PC-9 (cell line): ENCODE results near the gene PIP4P1. TPM values are rescaled to one million over a fixed set of nuclear protein-coding genes. Genes with fewer than 3 reads are reported as not detected.

ENCODE experiments used
- BruUV-seq: library from RNA; stranded (reverse); fragments of 400-500 nt; replicated peaks from 2 replicates; lab custom pipeline; 2021; lab: Mats Ljungman, UMichigan
- CTCF ChIA-PET: fragments of 300-600 bp; sonication (Branson Sonifier 250); formaldehyde crosslinking; loops from one replicate; lab custom pipeline; 2022; ENCODE audit warnings: antibody characterized with exemption; lab: Charles Lee
- POLR2A ChIA-PET: fragments of 300-600 bp; sonication (Branson Sonifier 250); formaldehyde crosslinking; loops from one replicate; lab custom pipeline; 2022; ENCODE audit warnings: antibody characterized with exemption; ENCODE audit not compliant: unreplicated experiment; lab: Charles Lee
- DNase-seq, 2 experiments: peaks; one replicate each; pipeline versions ENCODE4 v3.0.0 to v3.0.0-alpha.2; 2015 to 2022; ENCODE audit warnings: mixed read lengths in 1 of 2
- H2AFZ ChIP-seq: fragments of 200-600 bp; sonication (generic); 2 replicates; pipeline ENCODE4 v1.8.1; 2017; ENCODE audit warnings: antibody characterized with exemption
- H3F3A ChIP-seq: fragments of 200-600 bp; sonication (generic); 2 replicates; pipeline ENCODE4 v1.8.1; 2017; ENCODE audit warnings: antibody characterized with exemption, mild to moderate bottlenecking, low read depth; ENCODE audit not compliant: insufficient read depth
- H3K27ac ChIP-seq: fragments of 200-600 bp; sonication (generic); 2 replicates; pipeline ENCODE4 v1.6.1; 2016; ENCODE audit warnings: mixed run types
- H3K27me3 ChIP-seq: fragments of 200-600 bp; sonication (generic); 2 replicates; pipeline ENCODE4 v1.6.1; 2016; ENCODE audit warnings: low read depth, mixed run types; ENCODE audit not compliant: insufficient read depth
- H3K36me3 ChIP-seq: fragments of 200-600 bp; sonication (generic); 2 replicates; pipeline ENCODE4 v1.6.1; 2016; ENCODE audit warnings: low read depth, mixed run types
- H3K4me1 ChIP-seq: fragments of 200-600 bp; sonication (generic); replicated peaks from 2 replicates; pipeline ENCODE4 v1.6.1; 2016; ENCODE audit warnings: mixed run types; ENCODE audit not compliant: insufficient read depth
- H3K4me2 ChIP-seq: fragments of 200-600 bp; sonication (generic); 2 replicates; pipeline ENCODE4 v1.6.1; 2017; ENCODE audit warnings: mixed run types
- H3K4me3 ChIP-seq: fragments of 200-600 bp; sonication (generic); 2 replicates; pipeline ENCODE4 v1.6.1; 2016; ENCODE audit warnings: mixed run types
- H3K79me2 ChIP-seq: fragments of 200-600 bp; sonication (generic); 2 replicates; pipeline ENCODE4 v1.6.1; 2017; ENCODE audit warnings: low read depth, mixed run types
- H3K9me2 ChIP-seq: fragments of 200-600 bp; sonication (generic); 2 replicates; pipeline ENCODE4 v1.8.1; 2017; ENCODE audit warnings: mild to moderate bottlenecking; ENCODE audit not compliant: insufficient read depth
- H3K9me3 ChIP-seq: fragments of 200-600 bp; sonication (generic); 2 replicates; pipeline ENCODE4 v1.8.1; 2016; ENCODE audit warnings: low read depth; ENCODE audit not compliant: insufficient read depth
- H4K20me1 ChIP-seq: fragments of 200-600 bp; sonication (generic); 2 replicates; pipeline ENCODE4 v1.8.1; 2017; ENCODE audit not compliant: insufficient read depth
- CTCF ChIP-seq: fragments of 200-600 bp; sonication (generic); conservative IDR thresholded peaks from 2 replicates; pipeline ENCODE4 v1.6.1; 2017; ENCODE audit warnings: mixed run types, antibody characterized with exemption, mild to moderate bottlenecking, moderate library complexity
- EZH2 ChIP-seq: fragments of 200-600 bp; sonication (generic); IDR thresholded peaks from 2 replicates; pipeline ENCODE4 v1.8.0; 2017; ENCODE audit warnings: antibody characterized with exemption, low read depth
- intact Hi-C: fragments of 100-400 bp; cut with micrococcal nuclease; formaldehyde crosslinking; loops from one replicate; pipeline ENCODE4 v1.10.0; 2022; ENCODE audit not compliant: unreplicated experiment
- total RNA-seq: library from RNA; stranded (reverse); gene quantifications from 2 replicates; pipeline ENCODE4 v1.2.3, GENCODE V29; 2021

Gene PIP4P1
- total RNA-seq, 1 experiment from 2014 or later, result 20.1 TPM

GRCh38 chr14:20428010-20428365 lies 33.2 kb downstream of the PIP4P1 start:
- Histone ChIP-seq H3K27me3 (no peaks in the 10 kb centered on the region), H3K9me2 (no peaks in the 10 kb centered on the region), H4K20me1 (no peaks in the 10 kb centered on the region), H3K4me2 (no peak overlapping the region), H2AFZ (no peak overlapping the region), H3K9me3 (no peaks in the 10 kb centered on the region), H3K4me3 (no peak overlapping the region), H3K4me1 (0 out of 2 replicates have a peak, but pooled peaks cover 3% of the 10 kb centered on the region), H3K36me3 (no peaks in the 10 kb centered on the region), H3K27ac (no peak overlapping the region), H3K79me2 (no peaks in the 10 kb centered on the region), H3F3A (no peaks in the 10 kb centered on the region)
- TF ChIP-seq CTCF, result no peak
- ChIA-PET CTCF (no interaction called here), POLR2A (no interaction called here)
- DNase-seq, result no peak
- intact Hi-C loops, result no loop called here
- no TSS peak for BruUV-seq

GRCh38 chr14:20427231-20428009 lies 33.8 kb downstream of the PIP4P1 start:
- no peaks in the 10 kb centered on the region for H3K27me3 ChIP-seq
- no peak for TF ChIP-seq EZH2
- no peak for TF ChIP-seq CTCF
- POLR2A ChIA-PET, result interaction anchor here (0.6 kb wide), 1 partner anchor 587 kb away, joined by 17 read pairs; no protein-coding TSS in a partner anchor
- no peaks in the 10 kb centered on the region for H4K20me1 ChIP-seq
- BruUV-seq, result no TSS peak
- H3K27ac ChIP-seq, result no peak overlapping the region
- intact Hi-C loops, result no loop called here
- 0 out of 2 replicates have a peak, but pooled peaks cover 3% of the 10 kb centered on the region for H3K4me1 ChIP-seq
- H2AFZ ChIP-seq, result no peak overlapping the region
- CTCF ChIA-PET, result no interaction called here
- H3F3A ChIP-seq, result no peaks in the 10 kb centered on the region
- no peaks in the 10 kb centered on the region for H3K9me2 ChIP-seq
- no peaks in the 10 kb centered on the region for H3K9me3 ChIP-seq
- H3K4me2 ChIP-seq, result 0 out of 2 replicates have a peak overlapping the region, but pooled peaks have one; percentile 8
- DNase-seq, result no peak
- no peaks in the 10 kb centered on the region for H3K79me2 ChIP-seq
- H3K36me3 ChIP-seq, result no peaks in the 10 kb centered on the region
- H3K4me3 ChIP-seq, result no peak overlapping the region

GRCh38 chr14:20424851-20425250 lies 36.4 kb downstream of the PIP4P1 start:
- Histone ChIP-seq H3K9me2 (no peaks in the 10 kb centered on the region), H3K79me2 (no peaks in the 10 kb centered on the region), H3K4me3 (no peak overlapping the region), H3K4me1 (0 out of 2 replicates have a peak, but pooled peaks cover 3% of the 10 kb centered on the region), H3K9me3 (no peaks in the 10 kb centered on the region), H3F3A (no peaks in the 10 kb centered on the region), H4K20me1 (no peaks in the 10 kb centered on the region), H2AFZ (no peak overlapping the region), H3K27me3 (no peaks in the 10 kb centered on the region), H3K36me3 (no peaks in the 10 kb centered on the region), H3K27ac (no peak overlapping the region), H3K4me2 (no peak overlapping the region)
- TF ChIP-seq EZH2, result no peak
- no peak for TF ChIP-seq CTCF
- intact Hi-C loops, result no loop called here
- DNase-seq, result no peak
- CTCF ChIA-PET, result no interaction called here
- POLR2A ChIA-PET, result no interaction called here
- no TSS peak for BruUV-seq
